Stimulated activated CD8-positive, alpha-beta memory T cell treated with anti-CD3 and anti-CD28 coated beads, Interleukin-15, amount 100 ng/mL, for 48 hours (primary cell): ENCODE results near the gene ERN2.
"Not testable (repeated sequence)": the region's sequence is repeated elsewhere in the genome, so short reads cannot be mapped to it uniquely, and the experiment has no call there.

Source experiments
- DNase-seq, 2 donors: peaks; one replicate each; pipeline ENCODE4 v3.0.0-alpha.2; 2020; ENCODE audit warnings: low read depth in 2 of 2

ERN2 gene

GRCh38 chr16:23712976-23713375 is at the start of gene ERN2:
Gene ERN2, minus strand, starts transcription at chr16:23713222. Its CDS starts 35 bp downstream, at chr16:23713187.
- DNase-seq: no peak

DNA sequence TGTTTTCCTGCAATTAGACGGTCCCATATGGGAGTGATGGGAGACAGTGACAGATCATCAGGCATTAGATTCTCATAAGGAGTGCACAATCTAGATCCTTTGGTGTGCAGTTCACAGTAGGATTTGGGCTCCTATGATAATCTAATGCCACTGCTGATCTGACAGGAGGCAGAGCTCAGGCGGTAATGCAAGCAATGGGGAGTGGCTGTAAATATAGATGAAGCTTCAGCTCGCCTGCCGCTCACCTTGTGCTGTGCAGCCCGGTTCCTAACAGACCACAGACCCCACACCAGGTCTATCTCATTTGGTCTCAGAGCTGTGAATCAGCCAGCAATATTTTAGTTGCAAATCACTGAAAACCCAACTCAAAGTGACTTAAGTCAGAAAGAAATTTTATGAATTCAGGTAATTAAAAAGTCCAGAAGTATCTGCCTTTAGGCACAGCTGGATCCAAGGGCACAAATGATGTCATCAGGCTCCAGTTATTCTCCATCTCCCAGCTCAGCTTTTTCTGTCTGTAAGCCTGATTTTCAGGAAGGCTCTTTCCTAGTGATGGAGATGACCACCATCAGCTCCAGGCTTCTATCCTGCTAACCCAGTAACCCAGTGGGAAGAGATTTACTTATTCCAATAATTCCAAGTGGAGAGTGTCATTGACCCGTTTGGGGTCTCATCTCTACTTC is 45.1 kb upstream of the ERN2 start:
- DNase-seq: no peak

DNA sequence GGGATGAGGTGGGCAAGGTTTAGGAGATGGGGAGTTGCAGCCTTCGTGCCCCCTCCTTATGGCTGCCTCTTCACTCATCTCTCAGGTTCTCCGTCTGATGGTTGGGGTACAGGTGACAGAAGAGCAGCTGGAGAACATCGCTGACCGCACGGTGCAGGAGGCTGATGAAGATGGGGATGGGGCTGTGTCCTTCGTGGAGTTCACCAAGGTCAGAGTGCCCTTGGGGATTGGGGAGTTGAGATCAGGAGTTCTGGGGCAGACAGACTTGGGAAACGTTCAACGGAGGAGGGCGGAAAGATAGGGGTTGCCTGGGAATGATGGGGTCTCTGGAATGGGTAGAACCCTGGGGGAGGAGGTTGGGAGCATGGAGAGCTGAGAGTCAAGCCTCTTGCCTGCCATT is 44.1 kb upstream of the ERN2 start:
- DNase-seq: no peak

GRCh38 chr16:23755484-23755809 is 42.4 kb upstream of the ERN2 start:
- no peak for DNase-seq

DNA sequence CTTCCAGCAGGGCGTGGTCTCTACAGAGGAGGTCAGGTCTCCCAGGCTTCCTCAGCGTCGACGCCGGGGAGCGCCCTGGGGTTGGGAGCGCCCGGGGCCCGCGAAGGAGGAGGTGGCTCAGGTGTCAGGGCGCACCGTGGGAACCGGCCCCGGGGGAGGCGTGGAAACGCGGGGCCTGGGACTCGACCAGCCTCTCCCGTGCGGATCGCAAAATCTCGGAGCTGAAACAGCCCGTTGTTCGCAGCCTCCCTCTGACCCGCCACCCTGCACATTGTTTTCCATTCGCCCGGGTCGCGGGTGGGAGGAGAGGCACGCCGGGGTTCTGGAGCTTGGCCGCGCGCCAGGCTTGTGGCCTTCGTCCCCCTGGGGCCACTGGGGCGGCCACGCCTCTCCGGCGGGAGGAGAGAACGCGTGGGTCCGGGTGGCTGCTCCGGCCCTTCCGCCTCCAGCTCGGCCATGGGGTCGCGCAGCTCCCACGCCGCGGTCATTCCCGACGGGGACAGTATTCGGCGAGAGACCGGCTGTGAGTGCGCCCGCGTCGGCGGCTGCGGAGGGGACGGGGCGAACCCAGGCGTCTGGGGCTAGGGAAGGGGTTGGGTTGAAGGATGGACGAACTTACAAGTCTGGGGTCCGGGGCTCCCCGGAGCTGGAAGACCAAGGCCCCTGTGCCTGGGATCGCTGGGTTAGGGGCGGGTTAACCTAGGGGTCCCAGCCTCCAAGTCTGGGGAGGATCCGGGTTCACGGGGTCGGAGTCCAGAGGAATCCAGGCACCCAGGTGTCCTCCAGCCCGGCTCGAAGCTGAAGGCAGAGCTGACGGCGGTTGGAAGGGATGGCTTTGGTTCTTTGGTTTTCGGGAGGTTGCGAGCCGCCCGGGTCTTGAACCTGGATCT is 41.8 kb upstream of the ERN2 start, which contains the start of gene CHP2:
Gene CHP2, plus strand, starts transcription at position 433 of the 890 bp plus-strand sequence. Its CDS starts 24 bp downstream, at position 457.
- DNase-seq: no peak

- no peak for DNase-seq
Observed at GRCh38 chr16:23753908-23754593, 41.0 kb upstream of the ERN2 start.

- DNase-seq: not testable (repeated sequence)
Observed at GRCh38 chr16:23751053-23751452, 38.0 kb upstream of the ERN2 start.

DNA sequence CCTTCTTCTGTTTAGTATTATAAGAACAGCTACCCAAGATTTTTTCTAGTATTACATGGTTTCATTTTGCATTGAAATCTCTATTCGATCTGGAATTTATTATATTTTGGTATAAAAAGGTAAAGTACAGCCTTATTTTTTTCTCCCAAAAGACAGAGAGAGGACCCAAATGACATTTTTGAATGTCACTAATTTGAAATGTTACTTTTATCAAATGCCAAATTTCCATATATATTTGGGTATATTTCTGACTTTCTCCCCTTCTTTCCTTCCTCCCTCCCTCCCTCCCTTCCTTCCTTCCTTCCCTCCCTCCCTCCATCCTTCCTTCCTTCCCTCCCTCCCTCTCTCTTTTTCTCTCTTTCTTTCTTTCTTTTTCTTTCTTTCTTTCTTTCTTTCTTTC is 35.6 kb upstream of the ERN2 start:
- no peak for DNase-seq

GRCh38 chr16:23745263-23745662 is 32.2 kb upstream of the ERN2 start:
- DNase-seq: no peak

DNA sequence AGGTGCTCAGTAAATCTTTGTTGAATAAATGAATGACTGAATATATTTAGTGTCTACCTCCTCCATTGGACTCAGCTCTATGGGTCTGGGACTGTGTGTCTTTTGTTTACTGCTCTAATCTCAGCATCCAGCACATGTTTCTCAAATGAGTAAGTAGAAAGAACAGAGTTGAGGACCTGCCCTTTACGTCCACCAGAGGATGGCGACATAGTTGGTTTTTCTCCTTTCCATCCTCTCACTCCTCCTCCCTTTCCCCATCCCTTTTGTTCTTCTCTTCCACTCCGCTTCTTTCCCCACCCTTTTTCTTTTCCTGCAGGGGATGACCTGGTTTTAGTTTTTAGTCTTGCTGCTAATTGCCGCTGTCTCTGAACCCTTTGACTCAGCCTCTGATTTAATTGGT is 29.7 kb upstream of the ERN2 start:
- DNase-seq: no peak

DNA sequence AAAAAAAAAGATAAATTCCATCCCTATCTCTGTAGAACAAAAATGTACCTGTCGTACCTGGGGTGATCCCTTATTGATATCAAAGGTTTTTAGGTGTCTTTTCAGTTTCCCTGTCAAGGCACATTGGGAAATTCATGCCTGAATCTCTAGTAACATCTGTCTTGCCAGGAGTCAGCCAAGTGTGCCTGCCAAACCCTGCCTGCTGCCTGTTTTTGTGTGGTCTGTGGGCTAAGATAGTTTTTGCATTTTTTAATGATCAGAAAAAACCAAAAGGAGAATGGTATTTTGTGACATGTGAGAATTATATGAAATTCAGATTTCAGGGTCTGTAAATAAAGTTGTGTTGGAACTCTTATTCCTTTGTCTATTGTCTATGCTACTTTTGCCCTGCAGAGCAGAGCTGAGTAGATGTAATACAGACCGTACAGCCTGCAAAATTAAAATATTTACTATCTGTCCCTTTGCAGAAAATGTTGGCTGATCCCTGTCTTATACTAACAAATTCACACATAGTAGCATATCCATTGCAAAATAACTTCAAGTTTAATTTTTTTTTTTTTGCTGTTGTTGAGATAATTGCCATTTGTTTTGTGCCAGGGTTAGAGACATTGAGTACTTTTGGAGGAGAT is 28.8 kb upstream of the ERN2 start:
- no peak for DNase-seq

DNA sequence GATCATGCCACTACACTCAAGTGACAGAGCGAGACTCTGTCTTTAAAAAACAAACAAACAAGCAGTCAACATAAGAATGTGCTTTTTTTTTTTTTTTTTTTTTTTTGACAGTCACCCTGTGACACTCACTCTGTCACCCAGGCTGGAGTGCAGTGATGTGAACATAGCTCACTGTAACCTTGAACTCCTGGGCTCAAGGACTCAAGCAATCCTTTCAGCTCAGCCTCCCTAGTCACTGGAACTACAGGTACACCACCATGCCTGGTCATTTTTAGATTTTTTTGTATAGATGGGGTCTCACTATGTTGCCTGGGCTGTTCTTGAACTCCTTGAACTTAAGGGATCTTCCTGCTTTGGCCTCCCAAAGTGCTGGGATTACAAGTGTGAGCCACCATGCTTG is 26.5 kb upstream of the ERN2 start:
- no peak for DNase-seq

GRCh38 chr16:23737423-23738028 is 24.5 kb upstream of the ERN2 start:
- DNase-seq: not testable (repeated sequence)

DNA sequence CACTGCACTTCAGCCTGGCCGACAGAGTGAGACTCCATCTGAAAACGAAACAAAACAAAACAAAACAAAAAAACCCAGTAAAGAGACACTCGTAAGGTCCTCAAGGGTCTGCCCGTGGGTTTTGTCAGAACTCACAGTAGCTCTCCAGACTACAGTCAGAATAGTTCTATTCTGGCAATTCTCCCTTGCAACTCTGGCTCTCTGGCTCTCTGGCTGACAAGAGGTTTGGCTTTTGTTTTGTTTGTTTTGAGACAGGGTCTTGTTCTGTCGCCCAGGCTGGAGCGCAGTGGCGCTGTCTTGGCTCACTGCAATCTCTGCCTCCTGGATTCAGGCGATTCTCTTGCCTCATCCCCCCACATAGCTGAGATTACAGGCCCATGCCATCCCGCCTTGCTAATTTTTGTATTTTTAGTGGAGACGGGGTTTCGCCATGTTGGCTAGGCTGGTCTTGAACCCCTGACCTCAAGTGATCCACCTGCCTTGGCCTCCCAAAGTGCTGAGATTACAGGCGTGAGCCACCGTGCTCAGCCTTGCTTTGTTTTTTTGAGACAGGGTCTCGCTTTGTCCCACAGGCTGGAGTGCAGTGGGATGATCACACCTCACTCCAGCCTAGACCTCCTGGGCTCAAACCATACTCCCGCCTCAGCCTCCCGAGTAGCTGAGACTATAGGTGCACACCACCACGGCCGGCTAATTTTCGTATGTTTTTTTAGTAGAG is 21.3 kb upstream of the ERN2 start:
- DNase-seq: no peak

GRCh38 chr16:23729503-23730424 is 16.7 kb upstream of the ERN2 start:
- no peak for DNase-seq

DNA sequence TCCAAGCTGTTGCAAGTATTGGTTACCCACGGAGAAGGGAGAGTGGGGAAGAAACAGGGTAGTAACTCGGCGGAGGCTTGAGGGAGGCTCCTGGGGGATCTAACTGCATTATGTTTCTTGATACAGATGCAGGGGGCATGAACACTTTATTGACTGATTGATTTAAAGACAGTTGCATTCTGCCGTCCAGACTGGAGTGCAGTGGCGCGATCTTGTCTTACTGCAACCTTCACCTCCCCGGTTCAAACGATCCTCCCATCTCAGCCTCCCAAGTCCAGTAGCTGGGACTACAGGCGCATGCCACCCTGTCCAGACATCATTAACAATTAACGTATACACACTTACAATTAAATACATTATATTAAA is 15.1 kb upstream of the ERN2 start:
- DNase-seq: no peak

GRCh38 chr16:23726710-23727109 is 13.7 kb upstream of the ERN2 start:
- no peak for DNase-seq

DNA sequence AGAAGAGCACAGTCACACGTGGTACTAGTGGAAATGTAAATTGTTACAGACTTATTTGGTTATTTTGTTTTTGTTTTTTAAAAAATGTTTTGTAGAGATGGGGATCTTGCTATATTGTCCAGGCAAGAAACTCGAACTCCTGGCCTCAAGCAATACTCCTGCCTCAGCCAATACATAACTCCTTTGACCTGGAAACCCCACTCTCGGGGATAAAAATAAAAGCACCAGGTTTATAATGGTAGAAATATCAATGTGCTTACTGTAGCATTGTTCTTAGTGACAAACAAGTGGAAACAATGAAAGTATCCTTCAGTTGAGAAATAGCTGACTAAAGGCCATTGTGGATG is 11.7 kb upstream of the ERN2 start:
- no peak for DNase-seq

GRCh38 chr16:23724096-23724784 is 11.2 kb upstream of the ERN2 start:
- DNase-seq: no peak
